GM23338 (cell line): ENCODE data around the gene NDUFAF5. TPM values are rescaled to one million over a fixed set of nuclear protein-coding genes. Genes with fewer than 3 reads are reported as not detected.

Source experiments
- ATAC-seq: fragments of 200-7000 bp; cut with Tn5 transposase; 3 replicates; pipeline ENCODE4 v1.9.1; 2020
- DNase-seq: peaks from one replicate; pipeline ENCODE4 v3.0.0-alpha.2; 2015; ENCODE audit warnings: low spot score
- H2AFZ ChIP-seq: fragments of 200-600 bp; sonication (generic); 2 replicates; pipeline ENCODE4 v1.8.0; 2016; ENCODE audit warnings: antibody characterized with exemption, mild to moderate bottlenecking, moderate library complexity
- H3F3A ChIP-seq: fragments of 200-600 bp; sonication (generic); replicated peaks from 2 replicates; pipeline ENCODE4 v1.8.0; 2017; ENCODE audit warnings: antibody characterized with exemption, mixed run types, low read depth
- H3K27ac ChIP-seq: fragments of 200-600 bp; sonication (generic); 2 replicates; pipeline ENCODE4 v1.6.1; 2016; ENCODE audit warnings: low read depth
- H3K27me3 ChIP-seq: fragments of 200-600 bp; sonication (generic); 2 replicates; pipeline ENCODE4 v1.8.0; 2016; ENCODE audit warnings: mild to moderate bottlenecking, mixed run types, moderate library complexity; ENCODE audit not compliant: insufficient read depth
- H3K36me3 ChIP-seq: fragments of 200-600 bp; sonication (generic); 2 replicates; pipeline ENCODE4 v1.8.0; 2016; ENCODE audit warnings: mild to moderate bottlenecking; ENCODE audit not compliant: insufficient read depth
- H3K4me1 ChIP-seq: fragments of 200-600 bp; sonication (generic); 2 replicates; pipeline ENCODE4 v1.8.0; 2016; ENCODE audit warnings: mild to moderate bottlenecking, moderate library complexity; ENCODE audit not compliant: insufficient read depth
- H3K4me2 ChIP-seq: fragments of 200-600 bp; sonication (generic); 2 replicates; pipeline ENCODE4 v1.7.1; 2017; ENCODE audit warnings: mixed run types
- H3K4me3 ChIP-seq: fragments of 200-600 bp; sonication (generic); 2 replicates; pipeline ENCODE4 v1.6.1; 2016; ENCODE audit warnings: mixed run types
- H3K79me2 ChIP-seq: fragments of 200-600 bp; sonication (generic); replicated peaks from 2 replicates; pipeline ENCODE4 v1.8.0; 2017; ENCODE audit warnings: mild to moderate bottlenecking; ENCODE audit not compliant: insufficient read depth
- H3K9me2 ChIP-seq: fragments of 200-600 bp; sonication (generic); 2 replicates; pipeline ENCODE4 v1.8.0; 2017; ENCODE audit not compliant: insufficient read depth
- H4K20me1 ChIP-seq: fragments of 200-600 bp; sonication (generic); replicated peaks from 2 replicates; pipeline ENCODE4 v1.8.0; 2017; ENCODE audit warnings: mild to moderate bottlenecking; ENCODE audit not compliant: insufficient read depth
- H3K27ac Mint-ChIP-seq: 2 replicates; pipeline ENCODE4 v1.8.0; 2020; ENCODE audit warnings: inconsistent platforms, mild to moderate bottlenecking, moderate library complexity, mixed read lengths
- H3K27me3 Mint-ChIP-seq: 3 replicates; pipeline ENCODE4 v1.8.0; 2022; ENCODE audit warnings: low read depth, mild to moderate bottlenecking, moderate library complexity, mixed read lengths, inconsistent platforms; ENCODE audit not compliant: insufficient read depth, poor library complexity
- H3K36me3 Mint-ChIP-seq: 3 replicates; pipeline ENCODE4 v1.8.0; 2021; ENCODE audit warnings: low read depth, mild to moderate bottlenecking, inconsistent platforms, moderate library complexity, mixed read lengths
- H3K4me1 Mint-ChIP-seq: 3 replicates; pipeline ENCODE4 v1.8.0; 2020; ENCODE audit warnings: mild to moderate bottlenecking, inconsistent platforms, mixed read lengths
- H3K4me3 Mint-ChIP-seq: 3 replicates; pipeline ENCODE4 v1.8.0; 2021; ENCODE audit warnings: moderate library complexity, mild to moderate bottlenecking, inconsistent platforms, mixed read lengths
- H3K9me3 Mint-ChIP-seq: 3 replicates; pipeline ENCODE4 v1.8.0; 2020; ENCODE audit warnings: moderate library complexity, mild to moderate bottlenecking, inconsistent platforms, mixed read lengths
- CREB1 ChIP-seq: fragments of 250-450 bp; sonication (Bioruptor Pico); IDR thresholded peaks from 2 replicates; pipeline ENCODE4 v1.5.0; 2020; ENCODE audit warnings: low read depth, mild to moderate bottlenecking, moderate library complexity
- EZH2 ChIP-seq: fragments of 200-600 bp; sonication (generic); IDR thresholded peaks from one replicate; pipeline ENCODE4 v1.8.0; 2017; ENCODE audit warnings: antibody characterized with exemption, mild to moderate bottlenecking, low read depth; ENCODE audit not compliant: unreplicated experiment
- JUNB ChIP-seq: IDR thresholded peaks from one replicate; pipeline ENCODE4 v1.6.1; 2016; ENCODE audit warnings: antibody characterized with exemption; ENCODE audit not compliant: unreplicated experiment
- POLR2AphosphoS5 ChIP-seq: IDR thresholded peaks from 2 replicates; pipeline ENCODE4 v1.6.1; 2016; ENCODE audit warnings: antibody characterized with exemption, low read depth
- REST ChIP-seq: IDR thresholded peaks from one replicate; pipeline ENCODE4 v1.6.1; 2018; ENCODE audit warnings: antibody characterized with exemption; ENCODE audit not compliant: unreplicated experiment
- ZNF114 ChIP-seq: fragments of 250-450 bp; sonication (Bioruptor Pico); IDR thresholded peaks from 2 replicates; pipeline ENCODE4 v1.5.0; 2020; ENCODE audit warnings: mild to moderate bottlenecking, moderate library complexity
- ZNF331 ChIP-seq: fragments of 250-450 bp; sonication (Bioruptor Pico); IDR thresholded peaks from 2 replicates; pipeline ENCODE4 v1.5.0; 2020; ENCODE audit warnings: low read depth, mild to moderate bottlenecking, moderate library complexity
- polyA plus RNA-seq: library from polyadenylated mRNA; unstranded; fragments of >200 nt; fragmentation: Nextera tagmentation; extraction: Ambion mirVana; gene quantifications from 2 replicates; pipeline ENCODE4 v1.2.1, GENCODE V29; 2016
- total RNA-seq: library from RNA; depleted of rRNA; stranded (reverse); fragments of >200 nt; shearing (Covaris generic); gene quantifications from 2 replicates; pipeline ENCODE4 v1.2.3, GENCODE V29; 2014; rRNA removed
- TF ChIP-seq, protein P1 (sequence below), 2 experiments: fragments of 200-600 bp in 1 of 2; sonication (generic) in 1 of 2; conservative IDR thresholded peaks; 2 replicates each; pipeline versions ENCODE4 v1.5.1 to v1.6.1; 2016 to 2017; ENCODE audit warnings: antibody characterized with exemption in 2 of 2, low read depth in 2 of 2, mild to moderate bottlenecking in 2 of 2, moderate library complexity in 1 of 2

Gene NDUFAF5
- total and polyA plus RNA-seq, 2 experiments from 2014 or later, result 18.0 to 33.0 TPM

DNA sequence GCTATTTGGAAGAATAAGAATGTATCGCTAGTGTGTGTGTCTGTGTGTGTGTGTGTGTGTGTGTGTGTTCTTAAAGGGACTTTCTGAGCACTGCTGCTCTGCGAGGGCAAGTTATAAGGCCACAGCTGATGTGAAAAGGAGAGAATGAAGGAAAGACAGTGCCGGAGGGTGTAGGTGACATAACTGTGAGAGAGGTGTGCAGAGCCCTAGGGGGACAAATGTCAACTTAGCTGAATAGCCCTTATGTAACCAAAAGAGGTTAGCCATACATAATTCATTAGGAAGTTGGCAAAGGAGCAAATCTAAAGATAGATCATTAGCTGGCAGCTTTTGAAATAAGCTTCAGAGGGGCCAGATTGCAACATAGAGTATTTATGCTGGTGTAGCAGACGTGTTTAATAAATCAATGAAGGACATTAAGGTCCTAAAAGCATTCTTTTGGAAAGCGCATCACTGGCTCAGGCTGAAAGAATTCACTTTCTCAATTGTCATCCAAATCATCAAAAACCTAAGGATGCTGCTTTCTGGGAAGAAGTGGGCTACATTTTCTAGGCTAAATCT, 81.0 kb downstream of the NDUFAF5 start (continued):
- TF ChIP-seq POLR2AphosphoS5 (no peak), ZNF114 (CRISPR knock-in tag) (no peak), CREB1 (no peak), JUNB (no peak)

- Histone ChIP-seq H3K9me2 (peaks cover 15% of the 10 kb centered on the region; the same call in 1 of the 2 replicates), H3K36me3 (no peaks in the 10 kb centered on the region), H4K20me1 (no peaks in the 10 kb centered on the region), H3K27me3 (no peaks in the 10 kb centered on the region), H3K4me2 (no peak overlapping the region), H3K4me1 (peaks cover 13% of the 10 kb centered on the region), H3K27ac (no peak overlapping the region), H3K4me3 (no peak overlapping the region), H3F3A (no peaks in the 10 kb centered on the region), H2AFZ (no peak overlapping the region), H3K79me2 (no peaks in the 10 kb centered on the region)
- no peak overlapping the region for H3K27ac Mint-ChIP-seq
- no peak overlapping the region for H3K4me3 Mint-ChIP-seq
- H3K9me3 Mint-ChIP-seq, result 0 out of 3 replicates have a peak, but pooled peaks cover 3% of the 10 kb centered on the region
- peaks cover 3% of the 10 kb centered on the region; the same call in 2 of the 3 replicates for H3K4me1 Mint-ChIP-seq
- TF ChIP-seq REST, result no peak
- no peak for TF ChIP-seq EZH2
- TF ChIP-seq ZNF331 (CRISPR knock-in tag), result no peak
- no peaks in the 10 kb centered on the region for H3K27me3 Mint-ChIP-seq
- ATAC-seq, result no peak
- DNase-seq, result no peak
- H3K36me3 Mint-ChIP-seq, result no peaks in the 10 kb centered on the region; the same call in 2 of the 3 replicates
These were observed 83.5 kb downstream of the NDUFAF5 start for GRCh38 chr20:13868331-13868730.

- TF ChIP-seq JUNB, result no peak
- TF ChIP-seq, protein P1, sequence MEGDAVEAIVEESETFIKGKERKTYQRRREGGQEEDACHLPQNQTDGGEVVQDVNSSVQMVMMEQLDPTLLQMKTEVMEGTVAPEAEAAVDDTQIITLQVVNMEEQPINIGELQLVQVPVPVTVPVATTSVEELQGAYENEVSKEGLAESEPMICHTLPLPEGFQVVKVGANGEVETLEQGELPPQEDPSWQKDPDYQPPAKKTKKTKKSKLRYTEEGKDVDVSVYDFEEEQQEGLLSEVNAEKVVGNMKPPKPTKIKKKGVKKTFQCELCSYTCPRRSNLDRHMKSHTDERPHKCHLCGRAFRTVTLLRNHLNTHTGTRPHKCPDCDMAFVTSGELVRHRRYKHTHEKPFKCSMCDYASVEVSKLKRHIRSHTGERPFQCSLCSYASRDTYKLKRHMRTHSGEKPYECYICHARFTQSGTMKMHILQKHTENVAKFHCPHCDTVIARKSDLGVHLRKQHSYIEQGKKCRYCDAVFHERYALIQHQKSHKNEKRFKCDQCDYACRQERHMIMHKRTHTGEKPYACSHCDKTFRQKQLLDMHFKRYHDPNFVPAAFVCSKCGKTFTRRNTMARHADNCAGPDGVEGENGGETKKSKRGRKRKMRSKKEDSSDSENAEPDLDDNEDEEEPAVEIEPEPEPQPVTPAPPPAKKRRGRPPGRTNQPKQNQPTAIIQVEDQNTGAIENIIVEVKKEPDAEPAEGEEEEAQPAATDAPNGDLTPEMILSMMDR (conservative IDR thresholded peaks at IDR 0.05; ENCODE audit: low read depth in 2 of 2), result peak; percentile 52 to 61
These were observed 85.4 kb downstream of the NDUFAF5 start for GRCh38 chr20:13870170-13870748.

More at GRCh38 chr20:13870170-13870748, 85.4 kb downstream of the NDUFAF5 start:
- no peak overlapping the region for H2AFZ ChIP-seq
- H3K79me2 ChIP-seq, result no peaks in the 10 kb centered on the region
- peaks cover 26% of the 10 kb centered on the region for H3K4me1 ChIP-seq
- 0 out of 3 replicates have a peak, but pooled peaks cover 3% of the 10 kb centered on the region for H3K9me3 Mint-ChIP-seq
- no peak overlapping the region for H3K27ac Mint-ChIP-seq
- H3F3A ChIP-seq, result no peaks in the 10 kb centered on the region
- peaks cover 2% of the 10 kb centered on the region for H3K27me3 Mint-ChIP-seq
- H3K36me3 Mint-ChIP-seq, result no peaks in the 10 kb centered on the region; the same call in 2 of the 3 replicates
- ATAC-seq (peak; percentile 10; the same call in 1 of the 3 replicates), DNase-seq (peak; percentile 55)
- no peak overlapping the region for H3K4me3 Mint-ChIP-seq
- H3K36me3 ChIP-seq, result no peaks in the 10 kb centered on the region
- peaks cover 15% of the 10 kb centered on the region; the same call in 1 of the 2 replicates for H3K9me2 ChIP-seq
- H3K27ac ChIP-seq, result no peak overlapping the region
- no peaks in the 10 kb centered on the region for H3K27me3 ChIP-seq
- no peak overlapping the region for H3K4me2 ChIP-seq
- H4K20me1 ChIP-seq, result no peaks in the 10 kb centered on the region
- H3K4me1 Mint-ChIP-seq, result peaks cover 20% of the 10 kb centered on the region
- H3K4me3 ChIP-seq, result no peak overlapping the region

Other genes with a start within 250 kb of the NDUFAF5 start
- gene TASP1, start 146.1 kb upstream of the NDUFAF5 start, total RNA-seq, result 8.0 and 9.8 TPM in 2 replicates
- gene TASP1, start 146.1 kb upstream of the NDUFAF5 start, polyA plus RNA-seq, result 7.9 and 9.7 TPM in 2 replicates
- 20.5 and 21.9 TPM in 2 replicates for gene ESF1, start 109 bp upstream of the NDUFAF5 start, total RNA-seq
- 65.0 and 71.7 TPM in 2 replicates for gene ESF1, start 109 bp upstream of the NDUFAF5 start, polyA plus RNA-seq
- gene SEL1L2, start 205.6 kb downstream of the NDUFAF5 start, total RNA-seq, result not detected in 2 replicates
- gene SEL1L2, start 205.6 kb downstream of the NDUFAF5 start, polyA plus RNA-seq, result not detected in 2 replicates
- 2.0 and 2.8 TPM in 2 replicates for gene MACROD2, start 210.5 kb downstream of the NDUFAF5 start, total RNA-seq
- gene MACROD2, start 210.5 kb downstream of the NDUFAF5 start, polyA plus RNA-seq, result 4.3 and 5.5 TPM in 2 replicates